ENCODE measurements around the gene NHERF1. TPM values are rescaled to one million over a fixed set of nuclear protein-coding genes. Genes with fewer than 3 reads are reported as not detected.

Gene NHERF1
- total and polyA plus RNA-seq, 2 of the 13 experiments (the other 11 are each of a cell fraction or from before 2014, with no cell fraction given) = 169 to 269 TPM

DNA sequence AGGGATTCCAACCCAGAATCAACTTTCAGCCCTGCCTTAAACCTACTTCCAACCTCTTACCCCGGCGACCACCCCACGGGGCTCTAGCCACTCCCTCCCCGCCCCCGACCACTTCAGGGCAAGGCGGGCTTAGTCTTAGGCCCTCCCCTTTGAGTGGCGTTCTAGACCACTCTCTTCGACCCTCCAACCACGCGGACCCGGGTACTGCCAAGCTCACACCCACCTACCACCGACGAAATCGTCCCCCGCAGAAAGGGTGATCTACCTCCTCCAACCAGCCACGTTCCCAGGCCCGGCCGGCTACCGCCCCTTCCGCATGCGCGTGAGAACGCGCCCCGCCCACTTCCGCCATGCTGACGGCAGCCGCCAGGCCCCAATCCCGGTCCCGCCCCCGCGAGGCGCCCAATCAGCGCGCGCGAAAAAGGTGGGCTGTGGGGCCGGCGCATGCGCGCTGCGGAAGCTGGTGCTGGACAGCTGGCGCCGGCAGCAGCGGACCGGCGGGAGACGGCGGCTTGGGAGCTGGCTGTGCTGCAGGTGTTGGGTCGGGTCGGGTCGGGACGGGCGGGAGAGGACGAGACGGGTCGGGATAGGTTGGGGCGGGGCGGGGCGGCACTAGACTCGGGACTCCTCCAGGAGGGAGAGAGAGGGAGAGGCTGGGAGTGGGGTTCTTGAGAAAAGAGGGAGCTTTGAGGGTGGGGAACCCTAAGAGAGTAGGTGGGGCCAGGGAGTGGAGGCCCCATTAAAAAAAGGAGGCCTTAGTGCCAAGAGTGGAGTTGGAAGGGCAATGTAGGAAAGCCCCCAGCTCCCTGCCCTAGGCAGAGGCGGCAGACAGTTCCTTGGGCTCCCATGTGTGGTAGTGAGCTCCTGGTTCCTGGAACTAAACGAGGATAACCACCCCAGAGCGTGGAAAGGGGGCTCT, 27.9 kb downstream of the NHERF1 start, which contains the start of gene NAT9 (continued):
- TF ChIP-seq KLF11 (CRISPR knock-in tag; IDR thresholded peaks at IDR 0.05) (peak; percentile 86; the same call in 1 of the 2 replicates), RARA (CRISPR knock-in tag; IDR thresholded peaks at IDR 0.05) (no peak), STAT5B (CRISPR knock-in tag; IDR thresholded peaks at IDR 0.05) (peak; percentile 73; the same call in 1 of the 2 replicates), CENPX (CRISPR knock-in tag; IDR thresholded peaks at IDR 0.05) (no peak), ZNF589 (CRISPR knock-in tag; conservative IDR thresholded peaks at IDR 0.05) (no peak), ZNF720 (CRISPR knock-in tag; IDR thresholded peaks at IDR 0.05) (no peak), GATAD1 (CRISPR knock-in tag; IDR thresholded peaks at IDR 0.05) (peak; percentile 96), PRDM4 (CRISPR knock-in tag; IDR thresholded peaks at IDR 0.05; ENCODE audit: borderline replicate concordance) (no peak), NCOA1 (CRISPR knock-in tag; IDR thresholded peaks at IDR 0.05) (no peak), TAF1 (CRISPR knock-in tag; IDR thresholded peaks at IDR 0.05) (peak; percentile 82), ZNF280B (CRISPR knock-in tag; IDR thresholded peaks at IDR 0.05; ENCODE audit: borderline replicate concordance) (peak; percentile 91), ZNF484 (CRISPR knock-in tag; IDR thresholded peaks at IDR 0.05; ENCODE audit: borderline replicate concordance, low read depth) (peak; percentile 12; the same call in 1 of the 2 replicates), ZBTB33 (CRISPR knock-in tag; IDR thresholded peaks at IDR 0.05) (no peak)
- TF ChIP-seq, protein P1, sequence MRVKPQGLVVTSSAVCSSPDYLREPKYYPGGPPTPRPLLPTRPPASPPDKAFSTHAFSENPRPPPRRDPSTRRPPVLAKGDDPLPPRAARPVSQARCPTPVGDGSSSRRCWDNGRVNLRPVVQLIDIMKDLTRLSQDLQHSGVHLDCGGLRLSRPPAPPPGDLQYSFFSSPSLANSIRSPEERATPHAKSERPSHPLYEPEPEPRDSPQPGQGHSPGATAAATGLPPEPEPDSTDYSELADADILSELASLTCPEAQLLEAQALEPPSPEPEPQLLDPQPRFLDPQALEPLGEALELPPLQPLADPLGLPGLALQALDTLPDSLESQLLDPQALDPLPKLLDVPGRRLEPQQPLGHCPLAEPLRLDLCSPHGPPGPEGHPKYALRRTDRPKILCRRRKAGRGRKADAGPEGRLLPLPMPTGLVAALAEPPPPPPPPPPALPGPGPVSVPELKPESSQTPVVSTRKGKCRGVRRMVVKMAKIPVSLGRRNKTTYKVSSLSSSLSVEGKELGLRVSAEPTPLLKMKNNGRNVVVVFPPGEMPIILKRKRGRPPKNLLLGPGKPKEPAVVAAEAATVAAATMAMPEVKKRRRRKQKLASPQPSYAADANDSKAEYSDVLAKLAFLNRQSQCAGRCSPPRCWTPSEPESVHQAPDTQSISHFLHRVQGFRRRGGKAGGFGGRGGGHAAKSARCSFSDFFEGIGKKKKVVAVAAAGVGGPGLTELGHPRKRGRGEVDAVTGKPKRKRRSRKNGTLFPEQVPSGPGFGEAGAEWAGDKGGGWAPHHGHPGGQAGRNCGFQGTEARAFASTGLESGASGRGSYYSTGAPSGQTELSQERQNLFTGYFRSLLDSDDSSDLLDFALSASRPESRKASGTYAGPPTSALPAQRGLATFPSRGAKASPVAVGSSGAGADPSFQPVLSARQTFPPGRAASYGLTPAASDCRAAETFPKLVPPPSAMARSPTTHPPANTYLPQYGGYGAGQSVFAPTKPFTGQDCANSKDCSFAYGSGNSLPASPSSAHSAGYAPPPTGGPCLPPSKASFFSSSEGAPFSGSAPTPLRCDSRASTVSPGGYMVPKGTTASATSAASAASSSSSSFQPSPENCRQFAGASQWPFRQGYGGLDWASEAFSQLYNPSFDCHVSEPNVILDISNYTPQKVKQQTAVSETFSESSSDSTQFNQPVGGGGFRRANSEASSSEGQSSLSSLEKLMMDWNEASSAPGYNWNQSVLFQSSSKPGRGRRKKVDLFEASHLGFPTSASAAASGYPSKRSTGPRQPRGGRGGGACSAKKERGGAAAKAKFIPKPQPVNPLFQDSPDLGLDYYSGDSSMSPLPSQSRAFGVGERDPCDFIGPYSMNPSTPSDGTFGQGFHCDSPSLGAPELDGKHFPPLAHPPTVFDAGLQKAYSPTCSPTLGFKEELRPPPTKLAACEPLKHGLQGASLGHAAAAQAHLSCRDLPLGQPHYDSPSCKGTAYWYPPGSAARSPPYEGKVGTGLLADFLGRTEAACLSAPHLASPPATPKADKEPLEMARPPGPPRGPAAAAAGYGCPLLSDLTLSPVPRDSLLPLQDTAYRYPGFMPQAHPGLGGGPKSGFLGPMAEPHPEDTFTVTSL (CRISPR knock-in tag; IDR thresholded peaks at IDR 0.05; ENCODE audit: borderline replicate concordance) = no peak
